HG02970 (cell line): ENCODE measurements around the gene ADAMTS4.
A peak's percentile ranks its signal among the peaks of the same experiment; 100 is the strongest.
"Not testable (repeated sequence)": the region's sequence is repeated elsewhere in the genome, so short reads cannot be mapped to it uniquely, and the experiment has no call there.

Experiments
- ATAC-seq: cut with Tn5 transposase; IDR thresholded peaks from one replicate; pipeline ENCODE4 v1.9.1; 2021; ENCODE audit warnings: mild to moderate bottlenecking, moderate library complexity, moderate number of reproducible peaks; ENCODE audit not compliant: unreplicated experiment, low FRiP score

Gene ADAMTS4

GRCh38 chr1:161198897-161199431 is at the start of gene ADAMTS4:
ADAMTS4 (minus strand) TSS chr1:161199054; CDS start chr1:161198627, 427 bp downstream.
- no peak for ATAC-seq

GRCh38 chr1:161244888-161245287 is 46.0 kb upstream of the ADAMTS4 start:
- ATAC-seq, result no peak

- no peak for ATAC-seq
Measured at GRCh38 chr1:161242313-161242712, 43.5 kb upstream of the ADAMTS4 start.

GRCh38 chr1:161241682-161242081 is 42.8 kb upstream of the ADAMTS4 start:
- ATAC-seq, result no peak

- no peak for ATAC-seq
Measured at GRCh38 chr1:161238039-161238473, 39.2 kb upstream of the ADAMTS4 start, which contains the start of gene NR1I3. NR1I3 (minus strand) TSS chr1:161238203; CDS start chr1:161236565, 1,638 bp downstream.

- ATAC-seq, result no peak
Measured at GRCh38 chr1:161235957-161236775, 37.3 kb upstream of the ADAMTS4 start.

GRCh38 chr1:161233102-161233501 is 34.2 kb upstream of the ADAMTS4 start:
- no peak for ATAC-seq

- ATAC-seq, result no peak
Measured at GRCh38 chr1:161230762-161231161, 31.9 kb upstream of the ADAMTS4 start.

GRCh38 chr1:161229896-161230295 is 31.0 kb upstream of the ADAMTS4 start:
- ATAC-seq, result no peak

GRCh38 chr1:161228032-161228431 is 29.2 kb upstream of the ADAMTS4 start:
- no peak for ATAC-seq

GRCh38 chr1:161227196-161227871 is 28.5 kb upstream of the ADAMTS4 start:
- ATAC-seq, result no peak

GRCh38 chr1:161226759-161227158 is 27.9 kb upstream of the ADAMTS4 start:
- no peak for ATAC-seq

GRCh38 chr1:161226320-161226711 is 27.5 kb upstream of the ADAMTS4 start:
- no peak for ATAC-seq

GRCh38 chr1:161225534-161226319 is 26.9 kb upstream of the ADAMTS4 start, which contains the start of gene TOMM40L:
TOMM40L (plus strand) TSS chr1:161226060; CDS start chr1:161226490, 430 bp downstream.
- peak; percentile 97 for ATAC-seq

- ATAC-seq, result peak; percentile 2
Measured at GRCh38 chr1:161225178-161225533, 26.3 kb upstream of the ADAMTS4 start.

- not testable (repeated sequence) for ATAC-seq
Measured at GRCh38 chr1:161224695-161225087, 25.8 kb upstream of the ADAMTS4 start.

GRCh38 chr1:161223805-161224694 is 25.2 kb upstream of the ADAMTS4 start:
- no peak for ATAC-seq

GRCh38 chr1:161222175-161223019 is 23.5 kb upstream of the ADAMTS4 start:
- ATAC-seq, result no peak

GRCh38 chr1:161220002-161220401 is 21.1 kb upstream of the ADAMTS4 start:
- no peak for ATAC-seq
